ENCODE data around the gene SEC24C.
"Not testable (repeated sequence)": the region's sequence is repeated elsewhere in the genome, so short reads cannot be mapped to it uniquely, and the experiment has no call there.

The SEC24C gene

DNA sequence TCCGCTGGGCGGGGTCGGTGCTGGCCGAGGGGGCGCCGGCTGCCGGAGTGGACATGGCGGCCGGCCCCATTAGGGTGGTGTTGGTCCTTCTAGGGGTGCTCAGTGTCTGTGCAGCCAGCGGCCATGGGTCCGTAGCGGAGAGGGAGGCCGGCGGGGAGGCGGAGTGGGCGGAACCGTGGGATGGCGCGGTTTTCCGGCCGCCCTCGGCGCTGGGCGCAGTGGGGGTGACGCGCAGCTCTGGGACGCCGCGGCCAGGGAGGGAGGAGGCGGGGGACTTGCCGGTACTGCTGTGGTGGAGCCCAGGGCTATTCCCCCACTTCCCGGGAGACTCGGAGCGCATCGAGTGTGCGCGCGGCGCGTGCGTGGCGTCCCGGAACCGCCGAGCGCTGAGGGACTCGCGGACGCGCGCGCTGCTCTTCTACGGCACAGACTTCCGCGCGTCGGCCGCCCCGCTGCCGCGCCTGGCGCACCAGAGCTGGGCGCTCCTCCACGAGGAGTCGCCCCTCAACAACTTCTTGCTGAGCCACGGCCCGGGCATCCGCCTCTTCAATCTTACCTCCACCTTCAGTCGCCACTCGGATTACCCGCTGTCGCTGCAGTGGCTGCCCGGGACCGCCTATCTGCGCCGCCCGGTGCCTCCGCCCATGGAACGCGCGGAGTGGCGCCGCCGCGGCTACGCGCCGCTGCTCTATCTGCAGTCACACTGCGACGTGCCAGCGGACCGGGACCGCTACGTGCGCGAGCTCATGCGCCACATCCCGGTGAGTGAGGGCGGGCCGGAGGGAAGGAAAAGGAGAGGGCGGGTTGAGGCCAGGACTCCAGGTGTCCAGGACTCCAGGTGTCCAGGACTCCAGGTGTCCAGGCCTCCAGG lies 28.3 kb downstream of the SEC24C start:
- no peak for DNase-seq

DNA sequence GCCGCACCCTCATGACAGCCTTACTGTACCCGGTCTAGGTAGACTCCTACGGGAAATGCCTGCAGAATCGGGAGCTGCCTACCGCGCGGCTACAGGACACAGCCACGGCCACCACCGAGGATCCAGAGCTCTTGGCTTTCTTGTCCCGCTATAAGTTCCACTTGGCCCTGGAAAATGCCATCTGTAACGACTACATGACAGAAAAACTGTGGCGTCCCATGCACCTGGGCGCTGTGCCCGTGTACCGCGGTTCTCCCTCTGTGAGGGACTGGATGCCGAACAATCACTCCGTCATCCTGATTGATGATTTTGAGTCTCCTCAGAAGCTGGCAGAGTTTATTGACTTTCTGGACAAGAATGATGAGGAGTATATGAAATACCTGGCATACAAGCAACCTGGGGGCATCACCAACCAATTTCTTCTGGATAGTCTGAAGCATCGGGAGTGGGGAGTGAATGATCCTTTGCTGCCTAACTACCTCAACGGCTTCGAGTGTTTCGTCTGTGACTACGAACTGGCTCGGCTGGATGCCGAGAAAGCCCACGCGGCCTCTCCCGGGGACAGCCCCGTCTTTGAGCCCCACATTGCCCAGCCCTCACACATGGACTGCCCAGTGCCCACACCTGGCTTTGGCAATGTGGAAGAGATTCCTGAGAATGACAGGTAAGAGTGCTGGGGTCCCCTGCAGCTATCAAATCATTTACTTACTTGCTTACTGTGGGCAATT lies 29.1 kb downstream of the SEC24C start:
- no peak for DNase-seq

DNA sequence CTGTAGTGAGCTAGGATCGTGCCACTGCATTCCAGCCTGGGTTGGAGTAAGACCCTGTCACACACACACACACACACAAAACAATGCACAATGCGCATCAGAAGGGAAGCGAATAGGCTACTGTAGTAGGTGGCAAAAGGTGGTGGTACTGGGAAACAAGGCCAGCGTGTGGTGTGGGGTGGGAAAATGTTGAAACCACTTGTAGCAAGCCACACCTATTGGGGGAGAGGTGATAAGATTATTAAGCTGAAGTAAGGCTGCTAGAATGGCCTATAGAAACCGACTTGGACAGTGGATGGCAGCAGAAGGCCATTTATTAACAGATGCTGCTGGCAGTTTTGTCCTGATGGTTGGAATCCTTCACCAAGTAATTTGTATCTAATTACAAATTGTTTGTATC lies 30.5 kb downstream of the SEC24C start:
- no peak for DNase-seq

DNA sequence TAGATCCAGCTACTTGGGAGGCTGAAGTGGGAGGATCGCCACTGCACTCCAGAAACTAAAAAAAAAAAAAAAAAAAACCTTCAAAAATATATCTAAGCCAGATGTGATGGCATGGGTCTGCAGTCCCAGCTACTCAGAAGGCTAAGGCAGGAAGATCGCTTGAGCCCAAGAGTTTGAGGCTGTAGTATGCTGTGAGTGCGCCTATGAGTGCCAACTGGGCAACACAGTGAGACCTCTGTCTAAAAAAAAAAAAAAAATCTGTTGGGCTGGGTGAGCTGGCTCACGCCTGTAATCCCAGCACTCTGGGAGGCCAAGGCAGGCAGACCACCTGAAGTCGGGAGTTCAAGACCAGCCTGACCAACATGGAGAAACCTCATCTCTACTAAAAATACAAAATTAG lies 34.8 kb downstream of the SEC24C start:
- no peak for DNase-seq

DNA sequence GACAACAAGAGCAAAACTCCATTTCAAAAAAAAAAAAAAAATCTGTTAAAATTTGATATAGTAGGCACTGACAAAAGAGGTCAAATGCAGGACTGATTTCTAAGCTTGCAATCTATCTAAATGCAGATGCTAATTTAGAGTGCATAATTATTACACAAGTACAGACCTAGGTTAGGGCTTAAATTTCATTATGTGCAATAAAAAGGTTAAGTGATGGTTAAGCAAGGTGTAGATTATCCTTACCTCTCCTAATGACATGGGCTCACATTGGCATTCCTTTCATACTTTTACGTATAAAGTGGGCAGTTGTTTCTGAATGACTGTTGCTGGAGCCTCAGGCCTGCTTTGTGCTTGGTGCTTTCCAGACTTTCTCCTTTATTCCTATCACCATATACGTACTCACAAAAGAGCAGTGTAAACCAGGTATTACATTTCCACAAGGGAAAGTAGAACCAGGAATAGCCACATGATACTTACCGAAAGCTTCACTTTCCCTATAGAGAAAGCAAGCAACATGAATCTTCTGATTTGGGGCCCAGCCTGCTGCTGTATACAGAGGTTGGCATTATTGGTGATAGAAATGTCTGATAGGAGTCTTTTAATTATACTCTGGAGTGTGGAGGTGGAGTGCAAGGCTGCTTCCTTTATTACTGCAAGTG lies 35.5 kb downstream of the SEC24C start:
- no peak for DNase-seq

DNA sequence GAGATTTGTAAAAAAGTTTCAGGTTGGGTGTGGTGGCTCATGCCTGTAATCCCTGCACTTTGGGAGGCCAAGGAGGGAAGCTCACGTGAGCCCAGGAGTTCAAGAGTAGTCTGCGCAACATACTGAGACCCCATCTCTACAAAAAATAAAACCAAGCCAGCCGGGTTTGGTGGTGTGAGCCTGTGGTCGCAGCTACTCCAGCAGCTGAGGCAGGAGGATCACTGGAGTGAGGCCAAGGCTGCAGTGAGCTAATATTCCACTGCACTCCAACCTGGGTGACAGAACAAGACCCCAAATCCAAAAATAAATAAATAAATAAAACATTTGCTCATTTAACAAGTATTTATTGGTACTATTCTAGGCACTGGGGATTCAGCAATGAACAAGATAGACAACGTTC lies 36.1 kb downstream of the SEC24C start:
- DNase-seq, result no peak

DNA sequence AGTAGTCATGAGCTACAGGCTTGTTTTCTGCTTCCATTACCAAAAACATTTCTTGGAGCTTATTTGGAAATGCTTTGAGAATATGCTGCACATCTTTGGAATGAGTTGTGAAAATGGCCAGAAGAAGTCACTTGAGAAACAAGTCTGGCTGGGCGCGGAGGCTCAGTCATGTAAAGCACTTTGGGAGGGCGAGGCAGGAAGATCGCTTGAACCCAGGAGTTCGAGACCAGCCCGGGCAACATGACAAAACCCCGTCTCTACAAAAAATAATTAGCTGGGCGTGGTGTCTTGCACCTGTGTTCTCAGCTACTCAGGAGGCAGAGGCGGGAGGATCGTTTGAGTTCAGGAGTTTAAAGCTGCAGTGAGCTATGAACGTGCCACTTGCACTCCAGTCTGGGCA lies 36.8 kb downstream of the SEC24C start:
- no peak for DNase-seq

DNA sequence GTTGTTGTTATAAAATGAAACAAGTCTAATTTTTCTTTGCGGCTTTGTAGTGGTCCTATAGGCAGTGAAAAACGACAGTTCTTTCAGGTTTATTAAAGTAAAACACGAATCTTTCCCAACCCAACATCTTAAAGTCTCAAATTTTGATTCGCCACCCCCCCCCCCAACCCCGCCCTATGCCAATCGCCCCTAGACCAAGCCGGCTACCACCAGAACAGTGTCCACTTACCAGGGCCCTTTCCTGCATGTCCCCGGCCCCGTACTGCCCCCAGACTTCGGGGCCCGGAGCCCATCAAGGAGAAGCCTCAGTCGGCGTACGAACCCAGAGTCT lies 37.3 kb downstream of the SEC24C start:
- DNase-seq, result no peak

DNA sequence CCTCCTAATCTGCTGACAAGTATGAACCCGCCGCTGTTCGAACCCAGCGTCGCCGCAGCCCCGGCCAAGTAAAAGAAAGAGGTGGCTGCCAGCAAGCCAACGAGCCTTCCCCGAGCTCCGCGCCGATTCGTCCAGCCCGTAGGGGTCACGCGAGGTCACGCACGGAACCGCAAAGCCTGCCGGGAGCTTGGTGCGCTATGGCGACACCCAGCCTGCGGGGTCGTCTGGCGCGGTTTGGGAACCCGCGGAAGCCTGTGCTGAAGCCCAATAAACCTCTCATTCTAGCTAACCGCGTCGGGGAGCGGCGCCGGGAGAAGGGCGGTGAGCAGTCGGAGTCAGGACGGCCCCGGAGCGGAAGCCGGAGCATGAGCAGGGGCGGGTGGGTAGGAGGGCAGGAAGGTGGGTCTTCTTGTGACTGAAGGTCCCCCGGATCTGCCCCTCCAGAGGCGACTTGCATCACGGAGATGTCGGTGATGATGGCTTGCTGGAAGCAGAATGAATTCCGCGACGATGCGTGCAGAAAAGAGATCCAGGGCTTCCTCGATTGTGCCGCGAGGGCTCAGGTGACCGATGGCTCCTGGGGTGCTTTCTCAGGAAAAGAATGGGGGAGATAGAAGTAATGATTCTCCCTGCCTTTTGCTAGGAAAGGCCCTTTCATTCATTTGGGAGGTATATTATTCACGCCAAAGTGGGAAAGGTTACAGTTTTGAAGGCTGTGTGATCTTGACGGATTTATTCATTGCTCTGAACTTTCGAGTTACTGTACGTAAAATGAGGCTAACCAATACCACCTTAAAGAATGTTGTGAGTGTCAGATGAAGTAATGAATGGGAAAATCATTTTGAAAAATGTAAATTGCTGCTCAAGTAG lies 37.9 kb downstream of the SEC24C start, which contains the start of gene CHCHD1:
Gene CHCHD1, plus strand, starts transcription at position 170 of the 870 bp plus-strand sequence. Its CDS starts 28 bp downstream, at position 198.
- DNase-seq, result peak; percentile 76

DNA sequence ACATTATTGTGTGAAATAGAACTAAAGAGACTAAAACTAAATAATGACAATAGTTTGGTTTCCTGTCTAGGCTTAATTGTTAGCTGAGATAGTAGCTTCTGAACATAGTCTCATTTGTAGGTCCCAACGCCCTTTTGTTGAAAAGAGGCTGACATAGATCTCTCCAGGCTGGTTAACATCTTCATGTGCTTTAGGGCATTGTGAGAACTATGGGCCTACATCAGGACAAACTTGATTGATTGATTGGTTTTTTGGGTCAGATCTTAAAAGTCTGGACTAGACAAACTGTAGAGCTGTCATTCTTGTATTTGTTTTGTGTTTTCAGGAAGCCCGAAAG lies 38.5 kb downstream of the SEC24C start:
- no peak for DNase-seq

DNA sequence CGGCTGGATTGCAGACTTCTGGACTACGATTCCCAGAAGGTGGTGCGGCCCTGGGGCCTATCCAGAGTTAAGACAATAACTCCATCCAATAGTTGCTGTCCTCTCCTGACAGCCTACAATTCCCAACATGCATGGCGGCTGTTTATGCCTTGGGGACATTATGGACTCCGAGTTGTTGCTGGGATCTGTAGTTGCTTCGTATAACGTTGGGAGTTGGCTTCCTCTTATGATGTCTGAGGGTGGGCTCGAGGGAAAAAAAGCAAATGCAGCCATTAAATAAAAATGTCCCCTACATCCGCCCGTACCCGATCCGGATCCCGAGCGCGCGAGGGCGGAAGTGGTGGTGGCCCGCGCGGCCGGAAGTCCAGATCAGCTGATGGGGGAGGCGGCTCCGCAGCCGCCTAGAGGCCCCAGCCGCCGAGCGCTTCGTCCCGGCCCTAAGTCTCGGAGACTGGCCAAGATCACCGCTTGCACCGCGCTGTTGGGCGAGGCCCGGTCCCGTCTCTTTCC lies 41.1 kb downstream of the SEC24C start, which contains the start of gene ZSWIM8:
Gene ZSWIM8, plus strand, starts transcription at position 396 of the 510 bp plus-strand sequence. CDS start 273 bp downstream, outside the sequence.
- DNase-seq, result peak; percentile 58

DNA sequence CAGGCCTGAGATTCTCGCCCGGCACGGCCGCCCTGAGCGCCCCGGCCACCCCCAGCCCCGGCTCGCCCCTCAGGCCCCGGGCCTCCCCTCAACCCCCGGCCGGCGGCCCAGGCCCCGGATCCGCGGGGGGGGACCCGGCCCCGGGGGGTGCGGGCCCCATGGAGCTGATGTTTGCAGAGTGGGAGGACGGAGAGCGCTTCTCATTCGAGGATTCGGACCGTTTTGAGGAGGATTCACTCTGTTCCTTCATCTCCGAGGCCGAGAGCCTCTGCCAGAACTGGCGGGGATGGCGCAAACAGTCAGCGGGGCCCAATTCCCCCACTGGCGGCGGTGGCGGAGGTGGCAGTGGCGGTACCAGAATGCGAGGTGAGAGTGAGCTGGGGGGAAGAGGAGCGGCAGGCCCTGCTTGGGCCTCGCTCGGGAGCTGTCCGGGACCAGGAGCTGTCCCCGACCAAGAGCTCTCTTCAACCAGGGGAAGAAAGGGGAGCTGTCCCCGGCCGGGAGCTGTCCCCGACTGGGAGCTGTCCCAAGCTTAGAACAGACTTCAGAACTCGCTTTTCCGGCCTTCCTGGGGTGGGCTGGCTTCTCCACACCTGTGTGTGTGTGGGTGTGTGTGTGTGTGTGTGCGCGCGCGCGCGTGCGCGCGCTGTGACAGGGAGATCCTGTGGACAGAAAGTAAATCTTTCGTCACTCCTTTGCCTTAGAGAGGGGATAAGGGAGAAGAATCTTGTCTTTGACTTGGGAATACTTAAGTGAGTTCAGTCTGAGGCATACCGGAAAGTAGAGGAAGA lies 41.7 kb downstream of the SEC24C start:
- DNase-seq, result no peak

DNA sequence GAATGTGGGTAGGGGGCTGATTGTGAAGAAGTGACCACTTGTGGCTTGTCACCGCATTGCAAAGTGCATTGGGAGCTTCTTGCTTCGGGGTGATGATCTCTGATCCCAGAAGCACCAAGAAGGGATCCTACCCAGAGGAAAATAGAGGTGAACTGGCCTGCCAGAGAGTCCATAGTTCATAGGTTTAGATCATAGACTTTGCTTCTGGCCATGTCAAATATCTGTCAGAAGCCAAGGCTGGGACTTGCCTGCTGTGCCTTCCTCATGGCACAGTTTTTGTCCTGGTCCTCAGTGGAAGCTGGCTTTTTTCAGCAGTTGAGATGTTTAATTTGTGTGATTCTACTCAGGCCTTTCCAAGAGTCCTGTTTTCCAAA lies 42.3 kb downstream of the SEC24C start:
- no peak for DNase-seq

DNA sequence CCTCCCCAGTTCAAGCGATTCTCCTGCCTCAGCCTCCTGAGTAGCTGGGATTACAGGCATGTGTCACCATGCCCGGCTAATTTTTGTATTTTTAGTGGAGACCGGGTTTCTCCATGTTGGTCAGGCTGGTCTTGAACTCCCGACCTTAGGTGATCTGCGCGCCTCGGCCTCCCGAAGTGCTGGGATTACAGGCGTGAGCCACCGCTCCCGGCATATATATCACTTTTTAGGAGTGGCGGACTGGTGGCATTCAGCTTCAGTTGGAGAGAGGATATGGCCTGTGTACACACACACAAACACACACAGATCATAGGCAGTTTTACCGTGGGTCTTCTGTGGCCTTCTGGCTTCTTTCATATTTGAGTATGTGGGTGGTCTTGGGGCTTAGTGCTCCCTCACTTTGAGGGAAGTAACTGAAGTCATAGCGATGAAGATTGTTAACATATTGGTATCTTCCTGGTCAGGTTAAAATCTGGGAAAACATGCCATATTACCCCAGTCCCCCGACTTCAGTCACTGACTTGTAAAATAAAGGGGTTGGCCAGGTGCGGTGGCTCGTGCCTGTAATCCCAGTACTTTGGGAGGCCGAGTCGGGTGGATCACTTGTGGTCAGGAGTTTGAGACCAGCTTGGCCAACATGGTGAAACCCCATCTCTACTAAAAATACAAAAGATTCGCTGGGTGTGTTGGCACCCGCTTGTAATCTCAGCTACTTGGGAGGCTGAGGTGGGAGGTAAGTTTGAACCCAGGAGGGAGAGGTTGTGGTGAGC lies 43.0 kb downstream of the SEC24C start:
- not testable (repeated sequence) for DNase-seq

DNA sequence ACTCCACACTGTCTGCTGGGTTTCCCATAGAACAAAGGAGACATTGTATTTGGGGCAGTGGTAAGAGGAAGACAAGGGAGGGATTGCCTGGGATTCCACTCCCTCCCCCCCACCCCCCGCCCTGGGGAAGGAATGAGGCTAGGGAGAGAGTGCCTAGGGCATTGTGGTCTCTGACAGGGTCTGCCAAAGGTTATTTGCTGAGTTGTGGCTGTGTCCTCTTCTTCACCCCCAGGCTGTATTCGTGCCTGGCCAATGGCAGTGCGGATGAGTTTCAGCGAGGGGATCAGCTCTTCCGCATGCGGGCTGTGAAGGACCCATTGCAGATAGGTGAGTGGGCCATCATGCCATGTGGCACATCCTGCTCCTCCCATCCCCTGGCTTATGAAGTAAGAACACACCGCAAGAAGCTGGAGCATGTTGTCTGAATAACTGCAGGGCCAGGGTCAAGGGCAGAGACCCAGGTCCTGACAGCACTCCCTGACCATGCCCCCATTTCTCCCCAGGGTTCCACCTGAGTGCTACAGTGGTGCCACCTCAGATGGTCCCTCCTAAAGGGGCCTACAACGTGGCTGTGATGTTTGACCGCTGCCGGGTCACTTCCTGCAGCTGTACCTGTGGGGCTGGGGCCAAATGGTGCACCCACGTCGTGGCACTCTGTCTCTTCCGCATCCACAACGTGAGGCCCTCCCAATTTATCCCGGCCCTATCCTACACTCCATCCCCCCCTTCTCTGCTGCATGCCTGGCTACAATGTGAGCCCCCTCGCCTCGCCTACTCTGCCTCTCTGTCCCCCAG lies 44.9 kb downstream of the SEC24C start:
- DNase-seq, result no peak

DNA sequence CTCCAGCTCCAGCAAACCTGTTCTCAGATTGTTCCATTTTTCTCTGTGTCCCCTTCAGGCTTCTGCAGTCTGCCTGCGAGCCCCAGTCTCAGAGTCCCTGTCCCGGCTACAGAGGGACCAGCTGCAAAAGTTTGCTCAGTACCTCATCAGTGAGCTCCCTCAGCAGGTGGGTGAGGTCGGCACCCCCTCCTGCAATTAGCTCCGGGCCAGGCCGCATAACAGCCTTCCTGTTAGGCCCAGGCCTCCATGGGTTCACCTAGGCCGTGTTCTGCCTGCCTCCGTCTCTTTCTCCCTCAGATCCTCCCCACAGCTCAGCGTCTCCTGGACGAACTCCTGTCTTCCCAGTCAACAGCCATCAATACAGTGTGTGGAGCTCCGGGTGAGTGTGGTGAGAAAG lies 45.5 kb downstream of the SEC24C start:
- DNase-seq, result no peak

DNA sequence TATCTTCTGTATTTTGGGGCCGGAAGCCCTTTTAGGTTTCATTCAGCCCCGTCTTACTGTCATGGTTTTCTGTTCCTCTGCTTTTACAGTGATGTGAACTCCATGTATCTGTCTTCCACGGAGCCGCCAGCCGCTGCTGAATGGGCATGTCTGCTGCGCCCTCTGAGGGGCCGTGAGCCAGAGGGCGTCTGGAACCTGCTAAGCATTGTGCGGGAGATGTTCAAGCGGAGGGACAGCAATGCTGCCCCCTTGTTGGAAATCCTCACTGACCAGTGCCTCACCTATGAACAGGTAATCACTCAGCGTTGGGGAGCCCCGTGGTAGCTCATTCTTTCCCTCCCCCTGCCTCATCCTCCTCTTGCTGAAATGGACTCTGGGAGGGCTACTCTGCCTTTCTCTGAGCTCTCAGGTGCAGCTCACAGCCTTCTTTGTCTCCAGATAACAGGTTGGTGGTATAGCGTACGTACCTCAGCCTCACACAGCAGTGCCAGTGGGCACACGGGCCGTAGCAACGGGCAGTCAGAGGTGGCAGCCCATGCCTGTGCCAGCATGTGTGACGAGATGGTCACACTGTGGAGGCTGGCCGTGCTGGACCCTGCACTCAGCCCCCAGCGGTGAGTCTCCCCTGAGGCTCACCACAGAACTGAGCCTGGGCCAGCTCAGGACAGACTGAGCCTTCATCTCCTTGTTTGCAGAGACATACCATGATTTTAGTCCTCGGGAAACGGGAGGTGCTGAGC lies 46.9 kb downstream of the SEC24C start:
- no peak for DNase-seq

DNA sequence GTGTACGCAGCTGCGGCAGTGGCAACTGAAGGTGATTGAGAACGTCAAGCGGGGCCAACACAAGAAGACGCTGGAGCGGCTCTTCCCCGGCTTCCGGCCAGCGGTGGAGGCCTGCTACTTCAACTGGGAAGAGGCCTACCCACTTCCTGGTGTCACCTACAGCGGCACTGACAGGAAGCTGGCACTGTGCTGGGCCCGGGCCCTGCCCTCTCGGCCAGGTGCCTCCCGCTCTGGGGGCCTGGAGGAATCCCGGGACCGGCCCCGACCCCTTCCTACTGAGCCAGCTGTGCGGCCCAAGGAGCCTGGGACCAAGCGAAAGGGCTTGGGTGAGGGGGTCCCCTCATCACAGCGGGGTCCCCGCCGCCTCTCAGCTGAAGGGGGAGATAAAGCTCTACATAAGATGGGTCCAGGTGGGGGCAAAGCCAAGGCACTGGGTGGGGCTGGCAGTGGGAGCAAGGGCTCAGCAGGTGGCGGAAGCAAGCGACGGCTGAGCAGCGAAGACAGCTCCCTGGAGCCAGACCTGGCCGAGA lies 47.8 kb downstream of the SEC24C start:
- no peak for DNase-seq

DNA sequence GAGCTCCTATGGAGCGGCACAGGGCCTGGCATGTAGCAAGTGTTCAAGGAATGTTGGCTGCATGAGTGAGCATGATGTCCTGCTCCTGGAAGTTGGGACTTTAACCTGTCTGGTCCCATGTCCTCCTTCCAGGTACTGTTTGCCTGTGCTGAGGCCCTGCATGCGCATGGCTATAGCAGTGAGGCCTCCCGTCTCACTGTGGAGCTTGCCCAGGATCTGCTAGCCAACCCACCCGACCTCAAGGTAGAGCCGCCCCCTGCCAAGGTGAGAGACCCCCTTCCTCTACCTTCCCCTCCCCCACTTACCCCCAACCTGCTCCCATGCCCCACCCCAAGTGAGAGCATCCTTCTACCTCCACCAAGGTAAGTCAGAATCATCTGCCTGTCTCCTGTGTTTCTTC lies 49.3 kb downstream of the SEC24C start:
- DNase-seq, result no peak
